H1 (cell line): ENCODE data around the gene PDK1. TPM values are rescaled to one million over a fixed set of nuclear protein-coding genes. Genes with fewer than 3 reads are reported as not detected.

Source experiments
- BRCA1 ChIP-seq: IDR thresholded peaks from 2 replicates; pipeline ENCODE4 v1.6.1; 2012; ENCODE audit warnings: low read depth, low read length, improper control_type of control experiment
- EGR1 ChIP-seq: IDR thresholded peaks from 2 replicates; pipeline ENCODE4 v1.6.1; 2011; ENCODE audit warnings: low read depth, low read length, borderline replicate concordance
- EZH2 ChIP-seq: fragments of 200-600 bp; sonication (generic); IDR thresholded peaks from 2 replicates; pipeline ENCODE4 v1.7.1; 2012; ENCODE audit warnings: low read depth, mild to moderate bottlenecking, moderate library complexity, low read length, inconsistent platforms; ENCODE audit not compliant: severe bottlenecking
- KDM5A ChIP-seq: fragments of 200-600 bp; IDR thresholded peaks from 2 replicates; pipeline ENCODE4 v1.7.1; 2012; ENCODE audit warnings: mild to moderate bottlenecking, low read length, inconsistent platforms, mixed read lengths
- RNF2 ChIP-seq: fragments of 200-900, 300-1000 bp; sonication (generic); IDR thresholded peaks from 2 replicates; pipeline ENCODE4 v1.7.1; 2016; ENCODE audit warnings: borderline replicate concordance, low read depth, mild to moderate bottlenecking, antibody characterized with exemption, low read length; ENCODE audit not compliant: poor library complexity, severe bottlenecking; ENCODE audit errors: missing control alignments
- RXRA ChIP-seq: IDR thresholded peaks from 2 replicates; pipeline ENCODE4 v1.6.1; 2011; ENCODE audit warnings: low read depth, mild to moderate bottlenecking, low read length, moderate library complexity; ENCODE audit not compliant: insufficient read depth
- USF2 ChIP-seq: IDR thresholded peaks from 2 replicates; pipeline ENCODE4 v1.6.1; 2011; ENCODE audit warnings: low read length, improper control_type of control experiment
- polyA plus RNA-seq, 7 experiments: library from polyadenylated mRNA; depleted of rRNA in 3 of 7; stranded (reverse) in 5 of 7; unstranded in 2 of 7; fragments of >200 nt in 5 of 7; fragments of 200-250 nt in 2 of 7; gene quantifications; 1 replicate in 5 of 7; 2 replicates in 1 of 7; 4 replicates in 1 of 7; pipeline versions ENCODE4 v1.2.1 to v1.2.3, GENCODE V29; 2011 to 2013; ENCODE audit warnings: missing spikeins in 2 of 7, mixed read lengths in 2 of 7
- total RNA-seq: library from RNA; stranded (reverse); fragmentation: NEBNext Ultra II Directional; extraction: Animal tissue kit (Norgen Biotek cat#: 25700); gene quantifications from 2 replicates; pipeline ENCODE4 v1.2.1, GENCODE V29; 2021
- TF ChIP-seq, protein P1 (sequence below): IDR thresholded peaks from 2 replicates; pipeline ENCODE4 v1.6.1; 2011; ENCODE audit warnings: low read depth, mild to moderate bottlenecking, low read length; ENCODE audit not compliant: insufficient read depth
- TF ChIP-seq, protein P2 (sequence below): fragments of 300-600 bp; sonication (generic); IDR thresholded peaks from 2 replicates; pipeline ENCODE4 v1.7.1; 2012; ENCODE audit warnings: low read length, moderate library complexity, mild to moderate bottlenecking, inconsistent platforms; ENCODE audit not compliant: insufficient replicate concordance

The PDK1 gene
- total and polyA plus RNA-seq, 2 of the 8 experiments (the other 6 are each of a cell fraction or from before 2014, with no cell fraction given), result 18.2 to 21.9 TPM

DNA sequence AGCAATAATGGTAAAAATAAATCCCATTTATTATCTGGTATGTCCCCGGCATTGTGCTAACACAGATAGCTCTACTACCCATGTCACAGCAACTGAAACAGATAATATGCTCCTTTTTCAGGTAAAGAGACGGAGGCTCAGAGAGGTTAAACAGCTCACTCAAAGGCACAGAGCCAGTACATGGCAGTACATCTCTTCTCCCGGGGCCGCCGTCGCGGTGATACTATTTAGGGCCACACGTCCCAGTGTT, 693 bp upstream of the PDK1 start (continued):
- TF ChIP-seq USF2, result no peak
- no peak for TF ChIP-seq BRCA1
- TF ChIP-seq, protein P1, sequence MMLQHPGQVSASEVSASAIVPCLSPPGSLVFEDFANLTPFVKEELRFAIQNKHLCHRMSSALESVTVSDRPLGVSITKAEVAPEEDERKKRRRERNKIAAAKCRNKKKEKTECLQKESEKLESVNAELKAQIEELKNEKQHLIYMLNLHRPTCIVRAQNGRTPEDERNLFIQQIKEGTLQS, result no peak
- TF ChIP-seq EZH2, result no peak
- no peak for TF ChIP-seq EGR1
- TF ChIP-seq RNF2, result no peak
- no peak for TF ChIP-seq KDM5A
- TF ChIP-seq, protein P2, sequence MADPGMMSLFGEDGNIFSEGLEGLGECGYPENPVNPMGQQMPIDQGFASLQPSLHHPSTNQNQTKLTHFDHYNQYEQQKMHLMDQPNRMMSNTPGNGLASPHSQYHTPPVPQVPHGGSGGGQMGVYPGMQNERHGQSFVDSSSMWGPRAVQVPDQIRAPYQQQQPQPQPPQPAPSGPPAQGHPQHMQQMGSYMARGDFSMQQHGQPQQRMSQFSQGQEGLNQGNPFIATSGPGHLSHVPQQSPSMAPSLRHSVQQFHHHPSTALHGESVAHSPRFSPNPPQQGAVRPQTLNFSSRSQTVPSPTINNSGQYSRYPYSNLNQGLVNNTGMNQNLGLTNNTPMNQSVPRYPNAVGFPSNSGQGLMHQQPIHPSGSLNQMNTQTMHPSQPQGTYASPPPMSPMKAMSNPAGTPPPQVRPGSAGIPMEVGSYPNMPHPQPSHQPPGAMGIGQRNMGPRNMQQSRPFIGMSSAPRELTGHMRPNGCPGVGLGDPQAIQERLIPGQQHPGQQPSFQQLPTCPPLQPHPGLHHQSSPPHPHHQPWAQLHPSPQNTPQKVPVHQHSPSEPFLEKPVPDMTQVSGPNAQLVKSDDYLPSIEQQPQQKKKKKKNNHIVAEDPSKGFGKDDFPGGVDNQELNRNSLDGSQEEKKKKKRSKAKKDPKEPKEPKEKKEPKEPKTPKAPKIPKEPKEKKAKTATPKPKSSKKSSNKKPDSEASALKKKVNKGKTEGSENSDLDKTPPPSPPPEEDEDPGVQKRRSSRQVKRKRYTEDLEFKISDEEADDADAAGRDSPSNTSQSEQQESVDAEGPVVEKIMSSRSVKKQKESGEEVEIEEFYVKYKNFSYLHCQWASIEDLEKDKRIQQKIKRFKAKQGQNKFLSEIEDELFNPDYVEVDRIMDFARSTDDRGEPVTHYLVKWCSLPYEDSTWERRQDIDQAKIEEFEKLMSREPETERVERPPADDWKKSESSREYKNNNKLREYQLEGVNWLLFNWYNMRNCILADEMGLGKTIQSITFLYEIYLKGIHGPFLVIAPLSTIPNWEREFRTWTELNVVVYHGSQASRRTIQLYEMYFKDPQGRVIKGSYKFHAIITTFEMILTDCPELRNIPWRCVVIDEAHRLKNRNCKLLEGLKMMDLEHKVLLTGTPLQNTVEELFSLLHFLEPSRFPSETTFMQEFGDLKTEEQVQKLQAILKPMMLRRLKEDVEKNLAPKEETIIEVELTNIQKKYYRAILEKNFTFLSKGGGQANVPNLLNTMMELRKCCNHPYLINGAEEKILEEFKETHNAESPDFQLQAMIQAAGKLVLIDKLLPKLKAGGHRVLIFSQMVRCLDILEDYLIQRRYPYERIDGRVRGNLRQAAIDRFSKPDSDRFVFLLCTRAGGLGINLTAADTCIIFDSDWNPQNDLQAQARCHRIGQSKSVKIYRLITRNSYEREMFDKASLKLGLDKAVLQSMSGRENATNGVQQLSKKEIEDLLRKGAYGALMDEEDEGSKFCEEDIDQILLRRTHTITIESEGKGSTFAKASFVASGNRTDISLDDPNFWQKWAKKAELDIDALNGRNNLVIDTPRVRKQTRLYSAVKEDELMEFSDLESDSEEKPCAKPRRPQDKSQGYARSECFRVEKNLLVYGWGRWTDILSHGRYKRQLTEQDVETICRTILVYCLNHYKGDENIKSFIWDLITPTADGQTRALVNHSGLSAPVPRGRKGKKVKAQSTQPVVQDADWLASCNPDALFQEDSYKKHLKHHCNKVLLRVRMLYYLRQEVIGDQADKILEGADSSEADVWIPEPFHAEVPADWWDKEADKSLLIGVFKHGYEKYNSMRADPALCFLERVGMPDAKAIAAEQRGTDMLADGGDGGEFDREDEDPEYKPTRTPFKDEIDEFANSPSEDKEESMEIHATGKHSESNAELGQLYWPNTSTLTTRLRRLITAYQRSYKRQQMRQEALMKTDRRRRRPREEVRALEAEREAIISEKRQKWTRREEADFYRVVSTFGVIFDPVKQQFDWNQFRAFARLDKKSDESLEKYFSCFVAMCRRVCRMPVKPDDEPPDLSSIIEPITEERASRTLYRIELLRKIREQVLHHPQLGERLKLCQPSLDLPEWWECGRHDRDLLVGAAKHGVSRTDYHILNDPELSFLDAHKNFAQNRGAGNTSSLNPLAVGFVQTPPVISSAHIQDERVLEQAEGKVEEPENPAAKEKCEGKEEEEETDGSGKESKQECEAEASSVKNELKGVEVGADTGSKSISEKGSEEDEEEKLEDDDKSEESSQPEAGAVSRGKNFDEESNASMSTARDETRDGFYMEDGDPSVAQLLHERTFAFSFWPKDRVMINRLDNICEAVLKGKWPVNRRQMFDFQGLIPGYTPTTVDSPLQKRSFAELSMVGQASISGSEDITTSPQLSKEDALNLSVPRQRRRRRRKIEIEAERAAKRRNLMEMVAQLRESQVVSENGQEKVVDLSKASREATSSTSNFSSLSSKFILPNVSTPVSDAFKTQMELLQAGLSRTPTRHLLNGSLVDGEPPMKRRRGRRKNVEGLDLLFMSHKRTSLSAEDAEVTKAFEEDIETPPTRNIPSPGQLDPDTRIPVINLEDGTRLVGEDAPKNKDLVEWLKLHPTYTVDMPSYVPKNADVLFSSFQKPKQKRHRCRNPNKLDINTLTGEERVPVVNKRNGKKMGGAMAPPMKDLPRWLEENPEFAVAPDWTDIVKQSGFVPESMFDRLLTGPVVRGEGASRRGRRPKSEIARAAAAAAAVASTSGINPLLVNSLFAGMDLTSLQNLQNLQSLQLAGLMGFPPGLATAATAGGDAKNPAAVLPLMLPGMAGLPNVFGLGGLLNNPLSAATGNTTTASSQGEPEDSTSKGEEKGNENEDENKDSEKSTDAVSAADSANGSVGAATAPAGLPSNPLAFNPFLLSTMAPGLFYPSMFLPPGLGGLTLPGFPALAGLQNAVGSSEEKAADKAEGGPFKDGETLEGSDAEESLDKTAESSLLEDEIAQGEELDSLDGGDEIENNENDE, result no peak
- TF ChIP-seq RXRA, result no peak
